ENCODE data around the gene XCL2.

- TF ChIP-seq POLR2A (IDR thresholded peaks at IDR 0.05; ENCODE audit: low read depth, low read length) (no peak), TAF1 (IDR thresholded peaks at IDR 0.05; ENCODE audit: low read depth, low read length) (no peak), POLR2AphosphoS5 (IDR thresholded peaks at IDR 0.05; ENCODE audit: low read depth, low read length) (no peak)
Observed at GRCh38 chr1:168567568-168567967, 23.8 kb upstream of the XCL2 start.
